SJSA1 (cell line): ENCODE measurements around the gene SYT6. TPM values are rescaled to one million over a fixed set of nuclear protein-coding genes. Genes with fewer than 3 reads are reported as not detected.

Source experiments
- DNase-seq, 2 experiments: peaks; one replicate each; pipeline ENCODE4 v3.0.0-alpha.2; 2015 to 2020; ENCODE audit warnings: low spot score in 2 of 2, low read depth in 1 of 2
- H3K27ac ChIP-seq: fragments of 250-450 bp; sonication (Bioruptor Pico); 2 replicates; pipeline ENCODE4 v1.5.1; 2020; ENCODE audit warnings: mild to moderate bottlenecking, moderate library complexity
- H3K27me3 ChIP-seq: fragments of 250-450 bp; sonication (Bioruptor Pico); replicated peaks from 2 replicates; pipeline ENCODE4 v1.5.1; 2020; ENCODE audit warnings: mild to moderate bottlenecking, moderate library complexity
- H3K36me3 ChIP-seq: fragments of 250-450 bp; sonication (Bioruptor Pico); 2 replicates; pipeline ENCODE4 v1.5.1; 2020; ENCODE audit warnings: mild to moderate bottlenecking
- H3K4me1 ChIP-seq: fragments of 250-450 bp; sonication (Bioruptor Pico); replicated peaks from 2 replicates; pipeline ENCODE4 v1.6.1; 2021; ENCODE audit warnings: mild to moderate bottlenecking
- H3K4me3 ChIP-seq: fragments of 250-450 bp; sonication (Bioruptor Pico); 2 replicates; pipeline ENCODE4 v1.5.1; 2020; ENCODE audit warnings: mild to moderate bottlenecking
- H3K9me3 ChIP-seq: fragments of 250-450 bp; sonication (Bioruptor Pico); replicated peaks from 2 replicates; pipeline ENCODE4 v1.5.1; 2020; ENCODE audit warnings: mild to moderate bottlenecking
- total RNA-seq: library from RNA; depleted of rRNA; stranded (reverse); fragments of >200 nt; shearing (Covaris generic); gene quantifications from 2 replicates; pipeline ENCODE4 v1.2.3, GENCODE V29; 2014

SYT6 gene
- total RNA-seq, 1 experiment from 2014 or later = not detected

- no peak for DNase-seq
- 0 out of 2 replicates have a peak, but pooled peaks cover 5% of the 10 kb centered on the region for H3K27me3 ChIP-seq
- no peaks in the 10 kb centered on the region for H3K4me1 ChIP-seq
- no peak overlapping the region for H3K27ac ChIP-seq
- H3K4me3 ChIP-seq = no peak overlapping the region
- H3K36me3 ChIP-seq = no peaks in the 10 kb centered on the region
- no peaks in the 10 kb centered on the region for H3K9me3 ChIP-seq
Observed at GRCh38 chr1:114122941-114123618, 30.6 kb downstream of the SYT6 start.

DNA sequence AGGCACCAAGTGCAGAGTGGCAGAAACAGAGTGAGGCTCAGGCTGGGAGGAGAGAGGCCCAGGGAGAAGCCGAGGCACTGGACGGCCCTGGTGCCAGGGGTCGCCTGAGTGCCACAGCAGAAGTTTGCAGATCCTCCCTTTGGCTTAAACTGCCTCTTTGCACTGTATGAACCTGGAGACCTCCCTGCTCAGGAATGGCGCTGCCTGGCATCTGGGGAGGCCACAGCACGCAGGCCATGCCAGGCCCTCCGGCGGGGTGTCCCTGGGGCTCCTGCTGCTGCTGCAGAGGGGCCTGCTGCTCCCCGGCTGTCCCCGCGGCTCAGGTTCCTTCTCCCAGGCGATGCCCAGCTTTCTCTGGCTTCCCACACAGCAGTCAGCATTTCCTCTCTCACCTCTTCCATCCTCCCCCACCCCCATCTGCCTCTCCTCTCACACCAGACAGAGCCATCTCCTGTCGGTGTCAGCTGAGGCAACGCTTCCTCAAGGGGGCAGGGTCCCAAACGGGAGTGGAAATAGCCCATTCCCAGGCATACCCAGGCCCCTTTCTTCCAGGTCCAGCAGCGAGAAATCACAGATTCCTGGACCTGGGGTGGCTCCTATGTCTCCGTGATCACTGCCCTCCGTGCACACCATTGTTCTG lies 35.2 kb downstream of the SYT6 start:
- no peaks in the 10 kb centered on the region for H3K36me3 ChIP-seq
- peaks cover 13% of the 10 kb centered on the region for H3K4me1 ChIP-seq
- H3K9me3 ChIP-seq = no peaks in the 10 kb centered on the region
- DNase-seq = no peak
- no peak overlapping the region for H3K27ac ChIP-seq
- 0 out of 2 replicates have a peak, but pooled peaks cover 5% of the 10 kb centered on the region for H3K27me3 ChIP-seq
- no peak overlapping the region for H3K4me3 ChIP-seq

GRCh38 chr1:114117654-114118053 lies 36.0 kb downstream of the SYT6 start:
- Histone ChIP-seq H3K36me3 (no peaks in the 10 kb centered on the region), H3K27me3 (0 out of 2 replicates have a peak, but pooled peaks cover 5% of the 10 kb centered on the region), H3K4me1 (peaks cover 13% of the 10 kb centered on the region), H3K9me3 (no peaks in the 10 kb centered on the region), H3K27ac (no peak overlapping the region), H3K4me3 (no peak overlapping the region)
- no peak for DNase-seq

DNA sequence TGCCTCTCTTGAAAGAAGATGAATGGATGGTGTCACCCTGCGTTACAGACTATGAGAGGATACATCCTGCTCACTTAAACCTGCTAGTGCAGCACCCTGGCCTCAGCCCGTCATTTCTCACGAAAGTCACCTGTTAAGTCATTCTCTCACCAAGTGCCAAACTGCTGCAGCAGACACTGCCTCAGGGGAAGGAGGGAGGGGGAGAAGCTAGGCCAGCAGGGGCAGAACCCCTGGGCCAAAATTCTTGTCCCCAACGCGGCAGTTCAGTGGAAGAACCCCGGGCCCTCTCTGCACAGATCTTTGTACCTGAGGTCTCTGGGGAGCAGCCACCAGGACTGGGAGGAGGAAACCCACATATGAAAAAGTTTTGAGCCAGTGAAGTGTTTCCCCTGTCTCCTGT lies 37.6 kb downstream of the SYT6 start:
- H3K4me3 ChIP-seq = no peak overlapping the region
- no peak for DNase-seq
- no peaks in the 10 kb centered on the region for H3K36me3 ChIP-seq
- no peak overlapping the region for H3K27ac ChIP-seq
- H3K27me3 ChIP-seq = no peaks in the 10 kb centered on the region
- H3K4me1 ChIP-seq = peaks cover 13% of the 10 kb centered on the region
- no peaks in the 10 kb centered on the region for H3K9me3 ChIP-seq

DNA sequence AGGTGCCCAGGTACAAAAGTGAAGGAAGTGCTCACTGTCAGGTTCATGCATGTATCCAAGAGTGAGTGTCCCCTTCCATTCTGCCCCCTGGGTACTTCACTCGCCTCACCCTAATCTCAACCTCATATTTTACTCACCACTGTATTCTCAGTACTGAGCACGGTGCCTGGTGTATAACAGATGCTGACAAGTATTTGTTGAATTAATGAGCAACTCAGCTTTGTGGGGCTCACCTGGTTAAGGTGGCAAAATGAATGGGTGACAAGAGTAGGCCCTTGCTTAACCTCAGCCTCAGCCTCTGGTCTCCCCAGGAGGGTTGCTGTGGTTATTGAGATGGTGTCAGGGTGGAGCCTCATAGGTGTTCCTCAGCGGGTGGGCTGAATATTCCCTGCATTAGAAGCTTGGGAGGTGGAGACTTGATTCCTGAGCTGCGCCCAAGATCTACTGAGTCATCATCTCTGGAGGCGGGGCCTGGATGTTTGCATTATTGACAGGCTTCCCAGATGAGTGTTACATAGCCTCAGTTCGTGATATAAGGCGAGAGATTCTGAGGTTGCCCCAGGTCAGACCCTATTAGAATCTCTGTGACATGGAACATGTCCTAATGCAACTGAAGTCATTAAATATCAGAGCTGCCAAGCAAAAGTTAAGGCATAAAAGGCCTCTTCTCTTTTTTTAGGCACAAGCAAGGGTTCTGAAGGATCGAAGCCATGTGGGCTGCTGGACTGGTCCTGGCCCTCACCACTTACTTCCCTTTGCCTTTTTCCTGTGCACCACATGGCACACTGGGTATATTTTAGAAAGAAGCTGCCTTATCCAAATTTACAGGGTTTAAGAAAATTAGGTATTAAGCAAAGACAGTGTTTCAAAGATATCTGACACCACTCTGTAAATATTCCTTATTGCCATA lies 39.2 kb downstream of the SYT6 start:
- Histone ChIP-seq H3K36me3 (no peaks in the 10 kb centered on the region), H3K4me3 (no peak overlapping the region), H3K4me1 (peaks cover 13% of the 10 kb centered on the region), H3K9me3 (no peaks in the 10 kb centered on the region), H3K27me3 (0 out of 2 replicates have a peak, but pooled peaks cover 2% of the 10 kb centered on the region), H3K27ac (peak overlapping the region; percentile 19; the same call in 1 of the 2 replicates)
- DNase-seq = peak in 1 of 2 experiments; percentile 23

GRCh38 chr1:114113411-114114184 lies 40.1 kb downstream of the SYT6 start:
- 0 out of 2 replicates have a peak, but pooled peaks cover 2% of the 10 kb centered on the region for H3K27me3 ChIP-seq
- no peaks in the 10 kb centered on the region for H3K36me3 ChIP-seq
- no peak for DNase-seq
- H3K27ac ChIP-seq = peak overlapping the region; percentile 19; the same call in 1 of the 2 replicates
- no peaks in the 10 kb centered on the region for H3K9me3 ChIP-seq
- H3K4me1 ChIP-seq = peaks cover 20% of the 10 kb centered on the region
- H3K4me3 ChIP-seq = no peak overlapping the region

GRCh38 chr1:114112775-114113174 lies 40.9 kb downstream of the SYT6 start:
- no peaks in the 10 kb centered on the region for H3K36me3 ChIP-seq
- no peak overlapping the region for H3K27ac ChIP-seq
- DNase-seq = no peak
- H3K27me3 ChIP-seq = 0 out of 2 replicates have a peak, but pooled peaks cover 2% of the 10 kb centered on the region
- H3K4me1 ChIP-seq = peaks cover 20% of the 10 kb centered on the region
- no peak overlapping the region for H3K4me3 ChIP-seq
- no peaks in the 10 kb centered on the region for H3K9me3 ChIP-seq

GRCh38 chr1:114111731-114112641 lies 41.7 kb downstream of the SYT6 start:
- no peak for DNase-seq
- Histone ChIP-seq H3K4me1 (peaks cover 20% of the 10 kb centered on the region), H3K27ac (no peak overlapping the region), H3K9me3 (no peaks in the 10 kb centered on the region), H3K27me3 (0 out of 2 replicates have a peak, but pooled peaks cover 2% of the 10 kb centered on the region), H3K4me3 (no peak overlapping the region), H3K36me3 (no peaks in the 10 kb centered on the region)

DNA sequence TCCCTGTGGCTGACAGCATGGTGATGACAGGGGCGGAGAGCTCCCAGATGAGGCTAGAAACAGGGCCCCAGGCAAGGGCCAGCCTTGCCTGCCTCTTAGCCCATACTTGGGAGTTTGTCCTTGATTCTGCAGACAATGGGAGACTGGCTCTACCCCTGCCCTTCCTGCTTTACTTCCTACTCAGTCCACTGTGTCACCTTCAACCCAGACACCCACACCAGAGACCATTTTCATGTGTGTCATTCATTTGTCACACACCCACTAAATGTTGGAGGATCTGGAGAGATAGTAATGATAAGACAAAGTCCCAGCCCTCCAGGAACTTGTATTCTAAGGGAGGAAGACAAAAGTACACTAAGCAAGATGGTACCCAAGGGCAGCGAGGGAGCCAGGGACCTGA lies 43.7 kb downstream of the SYT6 start:
- H3K9me3 ChIP-seq = no peaks in the 10 kb centered on the region
- no peak overlapping the region for H3K4me3 ChIP-seq
- 0 out of 2 replicates have a peak, but pooled peaks cover 5% of the 10 kb centered on the region for H3K27me3 ChIP-seq
- DNase-seq = no peak
- peaks cover 20% of the 10 kb centered on the region for H3K4me1 ChIP-seq
- H3K27ac ChIP-seq = no peak overlapping the region
- no peaks in the 10 kb centered on the region for H3K36me3 ChIP-seq

- no peak overlapping the region for H3K27ac ChIP-seq
Observed at GRCh38 chr1:114108751-114109255, 44.9 kb downstream of the SYT6 start.

DNA sequence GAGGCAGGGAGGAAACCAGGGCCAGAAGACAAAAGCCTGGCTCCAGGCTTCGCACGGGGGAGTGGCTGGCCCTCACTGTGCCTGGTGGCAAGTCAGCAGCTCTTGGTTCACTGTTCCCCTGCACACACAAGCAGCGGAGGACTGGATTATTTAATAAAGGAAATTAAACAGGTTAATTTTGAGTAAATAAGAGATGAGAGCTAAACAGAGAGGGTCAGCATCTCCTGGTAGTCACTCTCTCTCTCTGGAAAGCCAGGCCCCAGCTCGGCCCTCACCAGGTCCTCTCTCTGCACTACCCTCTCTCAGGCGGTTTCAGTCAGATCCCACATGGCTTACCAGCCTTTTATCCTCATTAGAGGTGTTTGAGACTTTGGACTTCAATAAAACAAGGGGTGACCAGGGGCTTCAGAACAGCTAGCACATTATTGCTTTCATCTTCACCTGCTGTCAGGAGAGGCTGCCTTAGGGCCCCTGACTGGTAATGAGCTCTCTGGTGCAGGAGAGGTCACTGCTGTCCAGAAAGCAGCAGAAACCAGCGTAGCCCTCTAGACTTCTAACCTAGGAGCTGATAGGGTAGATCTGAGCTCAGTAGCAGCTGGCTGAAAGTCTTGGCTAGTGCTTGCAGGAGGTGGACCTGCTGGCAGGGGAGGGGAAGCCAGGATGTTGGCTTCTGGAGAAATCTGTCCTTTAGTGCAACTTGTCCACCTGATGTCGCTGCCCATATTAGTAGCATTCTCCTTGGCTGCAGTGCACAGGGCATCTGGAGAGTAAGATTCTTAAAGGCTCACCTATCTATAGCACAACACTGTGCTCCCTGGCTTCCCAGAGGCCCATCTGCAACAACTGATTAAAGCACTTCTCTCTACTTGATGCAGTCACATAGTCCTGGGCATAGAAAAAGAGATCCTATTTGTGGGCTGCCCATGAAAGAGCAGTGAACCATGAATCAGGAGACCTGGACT lies 45.9 kb downstream of the SYT6 start:
- Histone ChIP-seq H3K27me3 (peaks cover 12% of the 10 kb centered on the region; the same call in 1 of the 2 replicates), H3K4me1 (peaks cover 7% of the 10 kb centered on the region; the same call in 1 of the 2 replicates), H3K4me3 (no peak overlapping the region), H3K27ac (no peak overlapping the region), H3K9me3 (no peaks in the 10 kb centered on the region), H3K36me3 (no peaks in the 10 kb centered on the region)
- DNase-seq = no peak

More at GRCh38 chr1:114108751-114109255, 44.9 kb downstream of the SYT6 start:
- Histone ChIP-seq H3K4me1 (peaks cover 11% of the 10 kb centered on the region), H3K9me3 (no peaks in the 10 kb centered on the region), H3K4me3 (no peak overlapping the region), H3K36me3 (no peaks in the 10 kb centered on the region), H3K27me3 (0 out of 2 replicates have a peak, but pooled peaks cover 8% of the 10 kb centered on the region)
- peak in 1 of 2 experiments; percentile 42 for DNase-seq
